Measurements from ENCODE around the gene LRGUK.

GRCh38 chr7:134182078-134182477, 54.9 kb downstream of the LRGUK start:
- TF ChIP-seq CTCF (IDR thresholded peaks at IDR 0.05; ENCODE audit: low read length) (no peak), EZH2 (IDR thresholded peaks at IDR 0.05; ENCODE audit: borderline replicate concordance, low read length) (no peak)

Data from OCI-LY1 (cell line).